Measurements from ENCODE around the gene AXIN1. TPM values are rescaled to one million over a fixed set of nuclear protein-coding genes. Genes with fewer than 3 reads are reported as not detected.

Gene AXIN1, protein sequence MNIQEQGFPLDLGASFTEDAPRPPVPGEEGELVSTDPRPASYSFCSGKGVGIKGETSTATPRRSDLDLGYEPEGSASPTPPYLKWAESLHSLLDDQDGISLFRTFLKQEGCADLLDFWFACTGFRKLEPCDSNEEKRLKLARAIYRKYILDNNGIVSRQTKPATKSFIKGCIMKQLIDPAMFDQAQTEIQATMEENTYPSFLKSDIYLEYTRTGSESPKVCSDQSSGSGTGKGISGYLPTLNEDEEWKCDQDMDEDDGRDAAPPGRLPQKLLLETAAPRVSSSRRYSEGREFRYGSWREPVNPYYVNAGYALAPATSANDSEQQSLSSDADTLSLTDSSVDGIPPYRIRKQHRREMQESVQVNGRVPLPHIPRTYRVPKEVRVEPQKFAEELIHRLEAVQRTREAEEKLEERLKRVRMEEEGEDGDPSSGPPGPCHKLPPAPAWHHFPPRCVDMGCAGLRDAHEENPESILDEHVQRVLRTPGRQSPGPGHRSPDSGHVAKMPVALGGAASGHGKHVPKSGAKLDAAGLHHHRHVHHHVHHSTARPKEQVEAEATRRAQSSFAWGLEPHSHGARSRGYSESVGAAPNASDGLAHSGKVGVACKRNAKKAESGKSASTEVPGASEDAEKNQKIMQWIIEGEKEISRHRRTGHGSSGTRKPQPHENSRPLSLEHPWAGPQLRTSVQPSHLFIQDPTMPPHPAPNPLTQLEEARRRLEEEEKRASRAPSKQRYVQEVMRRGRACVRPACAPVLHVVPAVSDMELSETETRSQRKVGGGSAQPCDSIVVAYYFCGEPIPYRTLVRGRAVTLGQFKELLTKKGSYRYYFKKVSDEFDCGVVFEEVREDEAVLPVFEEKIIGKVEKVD
- polyA plus RNA-seq (2012; ENCODE audit: insufficient read length, low read depth): 76.2 TPM

- peak; percentile 17; the same call in 1 of the 2 replicates for TF ChIP-seq POLR2AphosphoS5 (IDR thresholded peaks at IDR 0.05; ENCODE audit: low read depth, low read length)
- peak; percentile 25 for TF ChIP-seq FOXP2 (optimal IDR thresholded peaks at IDR 0.05; ENCODE audit: borderline replicate concordance, extremely low read depth, extremely low read length, insufficient read depth)
- TF ChIP-seq REST (IDR thresholded peaks at IDR 0.05; ENCODE audit: insufficient read depth in 1 of 2, low read depth in 2 of 2, low read length in 2 of 2): no peak
- TF ChIP-seq TAF1 (IDR thresholded peaks at IDR 0.05; ENCODE audit: borderline replicate concordance, insufficient read depth, low read length): peak; percentile 41; the same call in 1 of the 2 replicates
- no peak for TF ChIP-seq SIN3A (IDR thresholded peaks at IDR 0.05; ENCODE audit: borderline replicate concordance, insufficient read depth, low read length)
These were observed at the start of gene AXIN1 for GRCh38 chr16:352547-353403. AXIN1 (minus strand) TSS chr16:352723; CDS start chr16:347025, 5,698 bp downstream.

DNA sequence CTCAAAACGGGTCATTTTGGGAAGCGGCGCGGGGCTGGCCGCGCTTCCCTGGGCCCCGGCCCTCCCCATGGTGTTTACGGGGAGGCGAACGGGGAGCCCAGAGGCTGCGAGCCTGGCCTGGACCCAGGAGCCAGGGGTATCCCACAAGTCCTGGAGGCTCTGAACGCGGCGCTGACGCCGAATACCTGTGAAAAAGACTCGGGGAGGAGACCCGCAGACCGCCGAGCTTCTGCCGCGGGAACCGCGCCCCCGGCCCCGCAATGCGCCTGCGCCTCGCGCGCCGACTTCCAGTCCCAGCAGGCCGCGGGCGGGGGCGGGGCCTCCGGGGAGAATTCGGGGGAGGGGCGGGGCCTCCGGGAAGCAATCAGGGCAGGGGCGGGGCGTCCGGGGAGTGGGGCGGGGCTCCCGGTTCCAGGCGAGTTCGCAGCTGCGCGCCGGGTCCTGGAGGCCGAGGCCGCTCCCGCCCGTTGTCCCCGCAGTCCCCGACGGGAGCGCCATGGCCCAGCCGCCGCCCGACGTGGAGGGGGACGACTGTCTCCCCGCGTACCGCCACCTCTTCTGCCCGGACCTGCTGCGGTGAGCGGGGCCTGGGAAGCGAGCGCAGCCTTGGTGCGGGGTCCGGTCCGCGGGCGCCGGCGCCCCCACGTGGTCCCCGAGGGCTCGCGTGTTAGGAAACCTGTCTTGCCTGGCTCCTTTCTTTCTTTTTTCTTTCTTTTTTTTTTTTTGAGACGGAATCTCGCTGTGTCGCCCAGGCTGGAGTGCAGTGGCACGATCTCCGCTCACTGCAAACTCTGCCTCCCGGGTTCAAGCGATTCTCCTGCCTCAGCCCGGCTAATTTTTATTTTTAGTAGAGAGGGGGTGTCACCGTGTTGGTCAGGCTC is 49.2 kb upstream of the AXIN1 start, which contains the start of gene DECR2:
DECR2 (plus strand) TSS at position 418 of the 881 bp plus-strand sequence; CDS start at position 497, 79 bp downstream.
- TF ChIP-seq REST (IDR thresholded peaks at IDR 0.05; ENCODE audit: insufficient read depth in 1 of 2, low read depth in 2 of 2, low read length in 2 of 2) (no peak), POLR2AphosphoS5 (IDR thresholded peaks at IDR 0.05; ENCODE audit: low read depth, low read length) (peak; percentile 86), TAF1 (IDR thresholded peaks at IDR 0.05; ENCODE audit: borderline replicate concordance, insufficient read depth, low read length) (peak; percentile 51; the same call in 1 of the 2 replicates), FOXP2 (optimal IDR thresholded peaks at IDR 0.05; ENCODE audit: borderline replicate concordance, extremely low read depth, extremely low read length, insufficient read depth) (no peak), SIN3A (IDR thresholded peaks at IDR 0.05; ENCODE audit: borderline replicate concordance, insufficient read depth, low read length) (no peak)

DNA sequence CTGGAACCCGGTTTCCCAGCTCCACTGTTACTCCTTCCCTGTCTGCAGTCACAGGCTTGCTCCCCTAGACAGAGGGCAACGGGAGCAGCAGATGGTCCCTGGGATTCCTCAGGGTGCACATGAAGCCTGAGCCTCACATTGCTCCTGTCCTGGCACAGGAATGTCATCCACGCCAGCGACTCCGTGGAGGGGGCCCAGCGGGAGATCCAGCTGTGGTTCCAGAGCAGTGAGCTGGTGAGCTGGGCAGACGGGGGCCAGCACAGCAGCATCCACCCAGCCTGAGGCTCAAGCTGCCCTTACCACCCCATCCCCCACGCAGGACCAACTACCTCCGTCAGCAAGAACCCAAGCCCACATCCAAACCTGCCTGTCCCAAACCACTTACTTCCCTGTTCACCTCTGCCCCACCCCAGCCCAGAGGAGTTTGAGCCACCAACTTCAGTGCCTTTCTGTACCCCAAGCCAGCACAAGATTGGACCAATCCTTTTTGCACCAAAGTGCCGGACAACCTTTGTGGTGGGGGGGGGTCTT is 47.6 kb upstream of the AXIN1 start:
- no peak for TF ChIP-seq FOXP2 (optimal IDR thresholded peaks at IDR 0.05; ENCODE audit: borderline replicate concordance, extremely low read depth, extremely low read length, insufficient read depth)
- no peak for TF ChIP-seq REST (IDR thresholded peaks at IDR 0.05; ENCODE audit: insufficient read depth in 1 of 2, low read depth in 2 of 2, low read length in 2 of 2)
- TF ChIP-seq SIN3A (IDR thresholded peaks at IDR 0.05; ENCODE audit: borderline replicate concordance, insufficient read depth, low read length): no peak
- TF ChIP-seq TAF1 (IDR thresholded peaks at IDR 0.05; ENCODE audit: borderline replicate concordance, insufficient read depth, low read length): no peak
- no peak for TF ChIP-seq POLR2AphosphoS5 (IDR thresholded peaks at IDR 0.05; ENCODE audit: low read depth, low read length)

Data from PFSK-1 (cell line).